Ecto neural progenitor cell (in vitro differentiated cells): ENCODE data around the gene PIK3R2.
A peak's percentile ranks its signal among the peaks of the same experiment; 100 is the strongest.

Experiments used
- DNase-seq: peaks from one replicate; pipeline ENCODE4 v3.0.0-alpha.2; 2018; ENCODE audit warnings: low spot score

The PIK3R2 gene

GRCh38 chr19:18173054-18173571, 20.1 kb downstream of the PIK3R2 start:
- no peak for DNase-seq

GRCh38 chr19:18173572-18174288, 20.8 kb downstream of the PIK3R2 start, which contains the start of gene IFI30:
Gene IFI30, plus strand, starts transcription at chr19:18173813. Its CDS starts 29 bp downstream, at chr19:18173842.
- DNase-seq = peak; percentile 75

GRCh38 chr19:18174983-18175382, 22.0 kb downstream of the PIK3R2 start:
- DNase-seq = no peak

DNA sequence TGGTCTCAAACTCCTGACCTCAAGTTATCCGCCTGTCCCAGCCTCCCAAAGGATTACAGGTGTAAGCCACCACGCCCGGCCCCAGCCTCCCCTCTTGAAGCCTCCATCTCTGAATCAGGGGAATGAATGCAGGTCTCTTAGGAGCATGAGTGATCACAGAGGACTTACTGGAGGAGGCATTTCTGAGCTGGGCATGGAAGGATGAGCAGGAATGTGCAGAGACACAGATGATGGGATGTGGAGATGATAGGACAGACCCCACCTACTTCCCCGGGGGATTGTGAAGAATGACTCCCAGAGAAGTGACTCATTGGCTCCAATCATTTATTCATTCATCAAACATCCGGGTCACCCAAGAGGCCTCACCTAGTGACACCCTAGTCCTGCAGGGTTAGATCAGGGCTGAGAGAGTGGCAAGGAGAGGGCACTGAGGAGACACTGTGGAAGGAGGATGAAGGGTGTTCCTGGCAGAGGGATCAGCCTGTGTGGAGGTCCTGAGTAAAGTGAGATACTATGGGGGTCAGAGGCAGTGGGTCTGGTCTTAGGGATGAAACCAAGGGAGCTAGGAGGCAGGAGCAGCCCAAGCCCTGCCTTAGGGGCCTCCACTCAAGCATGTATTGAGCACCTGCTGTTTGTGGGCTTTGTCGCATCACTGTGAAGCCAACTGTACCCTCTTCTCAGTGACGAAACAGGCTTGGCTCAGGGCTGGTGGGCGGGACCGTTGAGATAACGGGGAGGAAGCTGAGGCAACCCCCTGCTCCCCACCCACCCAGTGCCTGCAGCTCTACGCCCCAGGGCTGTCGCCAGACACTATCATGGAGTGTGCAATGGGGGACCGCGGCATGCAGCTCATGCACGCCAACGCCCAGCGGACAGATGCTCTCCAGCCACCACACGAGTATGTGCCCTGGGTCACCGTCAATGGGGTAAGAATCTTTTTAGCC, 23.7 kb downstream of the PIK3R2 start:
- no peak for DNase-seq

DNA sequence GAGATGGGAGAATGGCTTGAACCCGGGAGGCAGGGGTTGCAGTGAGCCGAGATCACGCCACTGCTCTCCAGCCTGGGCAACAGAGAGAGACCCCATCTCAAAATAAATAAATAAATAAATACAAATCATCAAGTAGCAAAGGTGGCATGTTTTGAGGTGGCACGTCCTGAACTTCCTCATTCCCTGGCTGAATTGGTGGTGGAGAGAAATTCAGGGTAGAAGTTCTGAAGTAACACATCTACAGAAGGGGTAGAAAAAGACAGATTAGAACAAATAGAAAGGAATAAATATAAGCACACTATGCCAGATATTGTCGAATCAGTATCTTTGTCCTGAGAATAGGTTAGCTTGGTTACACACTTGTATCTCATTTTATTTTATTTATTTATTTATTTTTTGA, 27.0 kb downstream of the PIK3R2 start:
- no peak for DNase-seq

- no peak for DNase-seq
These were observed 30.6 kb downstream of the PIK3R2 start for GRCh38 chr19:18183529-18183928.

- DNase-seq = no peak
These were observed 32.6 kb downstream of the PIK3R2 start for GRCh38 chr19:18185538-18185937.

GRCh38 chr19:18190278-18190677, 37.3 kb downstream of the PIK3R2 start:
- no peak for DNase-seq

DNA sequence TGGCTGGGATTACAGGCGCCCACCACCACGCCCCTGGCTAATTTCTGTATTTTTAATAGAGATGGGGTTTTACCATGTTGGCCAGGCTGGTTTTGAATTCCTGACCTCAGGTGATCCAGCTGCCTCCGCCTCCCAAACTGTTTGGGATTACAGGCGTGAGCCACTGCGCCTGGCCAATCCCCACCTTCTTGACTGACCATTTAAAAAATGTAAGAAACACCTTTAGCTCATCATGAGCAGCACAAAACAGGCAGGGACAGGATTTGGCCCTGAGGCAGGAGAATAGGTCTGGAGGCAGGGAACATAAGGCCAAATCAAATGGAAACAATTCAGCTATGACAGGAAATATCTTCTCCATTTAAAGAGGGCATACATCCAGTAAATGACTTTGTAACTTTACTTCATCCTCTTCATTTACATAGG, 38.7 kb downstream of the PIK3R2 start:
- no peak for DNase-seq

DNA sequence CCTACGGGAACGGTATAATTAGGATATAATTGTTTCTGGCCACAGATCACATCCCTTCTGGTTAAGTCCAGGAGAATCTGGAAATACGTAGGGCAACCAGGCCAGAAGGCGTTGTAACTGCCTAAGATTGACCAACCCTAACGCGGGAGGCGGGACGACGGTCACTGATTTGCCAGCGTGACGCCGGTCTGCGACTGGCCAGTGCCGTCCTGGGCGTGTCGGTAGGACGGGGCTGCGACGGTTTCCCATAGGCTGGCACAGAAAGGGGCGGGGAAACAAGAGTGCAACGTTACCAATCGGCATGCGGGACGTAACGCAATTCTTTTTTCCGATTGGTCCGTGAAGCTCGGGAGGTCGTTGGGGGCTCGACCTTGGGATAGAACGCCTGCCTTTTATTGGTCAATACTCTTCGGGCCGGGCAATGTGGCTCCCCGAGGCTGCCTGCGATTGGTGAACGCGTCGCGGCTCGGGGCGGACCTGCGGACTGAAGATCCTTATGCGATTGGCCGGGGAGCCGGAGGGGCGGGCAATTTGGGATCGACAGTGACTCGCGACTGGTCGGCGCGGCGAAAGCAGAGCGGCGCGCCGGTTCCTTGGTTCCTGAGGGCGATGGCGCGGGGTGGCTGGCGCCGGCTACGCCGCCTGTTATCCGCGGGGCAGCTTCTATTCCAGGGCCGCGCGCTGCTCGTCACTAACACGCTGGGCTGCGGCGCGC, 39.9 kb downstream of the PIK3R2 start, which contains the start of gene MPV17L2:
Gene MPV17L2, plus strand, starts transcription at position 546 of the 715 bp plus-strand sequence. Its CDS starts 64 bp downstream, at position 610.
- DNase-seq = peak; percentile 99

DNA sequence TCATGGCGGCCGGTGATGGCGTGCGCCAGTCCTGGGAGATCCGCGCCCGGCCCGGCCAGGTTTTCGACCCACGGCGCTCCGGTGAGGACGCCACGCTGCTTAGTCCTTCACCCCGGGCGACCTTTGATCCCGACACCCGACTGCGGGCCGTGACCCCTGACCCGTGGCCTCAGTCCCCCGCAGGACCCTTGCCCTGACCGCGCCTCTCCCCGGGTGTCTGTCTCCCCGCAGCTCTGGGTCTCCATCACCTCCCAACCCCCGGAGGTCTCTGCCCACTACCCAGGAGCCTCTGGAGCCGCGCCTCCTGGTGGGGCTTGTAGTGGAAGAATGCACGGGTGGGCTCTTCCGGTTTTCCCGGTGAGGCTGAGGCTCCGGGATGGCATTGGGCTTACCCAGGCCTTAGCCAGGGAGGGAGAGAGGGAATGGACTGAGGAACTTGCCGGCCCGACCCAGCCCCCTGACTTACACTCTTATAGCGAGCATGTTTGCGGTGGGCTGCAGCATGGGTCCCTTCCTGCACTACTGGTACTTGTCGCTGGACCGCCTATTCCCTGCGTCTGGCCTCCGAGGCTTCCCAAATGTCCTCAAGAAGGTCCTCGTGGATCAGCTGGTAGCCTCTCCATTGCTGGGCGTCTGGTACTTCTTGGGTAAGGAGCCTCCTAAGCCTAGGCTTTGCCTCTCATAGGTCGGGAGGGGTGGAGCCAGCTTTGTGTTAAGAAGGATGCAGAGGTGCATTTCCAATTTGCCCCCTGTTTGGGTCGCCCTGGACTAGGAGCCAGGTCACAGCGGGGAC, 40.6 kb downstream of the PIK3R2 start:
- DNase-seq = no peak

DNA sequence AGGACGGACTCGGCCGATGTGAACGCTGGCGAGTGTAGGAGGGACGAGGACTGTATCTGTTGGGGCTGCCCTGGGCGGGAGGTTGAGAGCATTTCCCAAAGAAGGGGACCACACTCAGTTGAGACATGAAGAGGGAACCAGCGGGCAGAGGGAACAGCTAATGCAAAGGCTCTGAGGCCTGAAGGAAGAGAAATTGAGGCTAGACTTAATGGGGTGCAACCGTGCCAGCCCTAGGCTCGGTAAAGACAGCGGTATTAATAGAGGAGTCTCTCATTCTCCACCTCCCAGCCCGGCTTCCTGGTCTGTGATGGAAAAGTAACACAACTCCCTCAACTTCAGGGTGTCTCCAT, 41.2 kb downstream of the PIK3R2 start:
- no peak for DNase-seq

- DNase-seq = peak; percentile 73
These were observed 41.7 kb downstream of the PIK3R2 start for GRCh38 chr19:18194554-18195238.

DNA sequence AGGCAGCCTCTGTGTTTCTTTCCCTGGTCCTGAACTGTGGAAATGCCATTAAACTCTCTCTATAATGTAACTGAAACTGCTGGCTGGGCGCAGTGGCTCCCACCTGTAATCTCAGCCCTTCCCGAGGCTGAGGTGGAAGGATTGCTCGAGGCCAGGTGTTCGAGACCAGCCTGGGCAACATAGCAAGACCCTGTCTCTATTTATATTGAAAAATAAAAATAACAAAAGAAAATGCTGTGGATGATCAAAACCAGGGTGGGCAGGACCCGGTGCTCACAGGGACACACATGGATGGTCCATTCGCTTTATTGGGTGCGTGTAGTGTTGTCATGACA, 43.5 kb downstream of the PIK3R2 start:
- DNase-seq = no peak

DNA sequence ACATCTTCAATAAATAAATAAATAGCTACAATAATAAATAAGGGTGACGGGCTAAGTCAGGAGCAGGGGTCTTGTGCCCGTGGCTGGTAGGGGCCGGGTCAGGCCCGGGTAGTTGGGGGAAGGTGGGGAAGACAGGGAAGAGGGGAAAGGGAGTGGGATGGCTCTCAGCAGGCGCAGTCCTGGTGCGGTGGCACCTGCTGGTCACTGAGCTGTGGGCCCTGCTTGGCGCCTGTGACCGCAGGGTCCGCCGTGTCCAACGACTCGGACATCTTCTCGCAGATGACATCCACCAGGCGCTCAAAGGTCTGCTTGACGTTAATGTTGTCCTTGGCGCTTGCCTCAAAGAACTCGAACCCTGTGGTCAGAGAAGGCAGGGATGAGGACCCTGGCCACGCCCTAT, 44.3 kb downstream of the PIK3R2 start:
- DNase-seq = no peak

DNA sequence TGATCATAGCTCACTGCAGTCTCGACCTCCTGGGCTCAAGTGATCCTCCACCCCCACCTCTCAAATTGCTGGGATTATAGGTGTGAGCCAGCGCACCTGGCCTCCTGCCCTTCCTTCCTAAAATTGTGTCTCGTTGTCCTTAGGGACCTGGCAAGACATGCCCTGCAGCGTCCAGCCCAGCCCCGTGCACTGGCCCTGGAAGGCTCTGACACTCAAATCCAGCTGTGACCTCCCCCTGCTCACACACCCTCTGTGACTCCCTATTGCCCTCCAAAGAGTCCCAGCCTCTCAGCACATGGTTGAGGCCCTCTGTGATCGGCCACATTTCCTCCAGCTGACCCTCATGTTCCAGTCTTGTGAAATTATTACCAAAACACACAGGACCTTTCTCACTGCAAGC, 45.0 kb downstream of the PIK3R2 start:
- no peak for DNase-seq

- DNase-seq = no peak
These were observed 45.4 kb downstream of the PIK3R2 start for GRCh38 chr19:18198374-18198773.

- no peak for DNase-seq
These were observed 49.4 kb downstream of the PIK3R2 start for GRCh38 chr19:18202397-18202777.

DNA sequence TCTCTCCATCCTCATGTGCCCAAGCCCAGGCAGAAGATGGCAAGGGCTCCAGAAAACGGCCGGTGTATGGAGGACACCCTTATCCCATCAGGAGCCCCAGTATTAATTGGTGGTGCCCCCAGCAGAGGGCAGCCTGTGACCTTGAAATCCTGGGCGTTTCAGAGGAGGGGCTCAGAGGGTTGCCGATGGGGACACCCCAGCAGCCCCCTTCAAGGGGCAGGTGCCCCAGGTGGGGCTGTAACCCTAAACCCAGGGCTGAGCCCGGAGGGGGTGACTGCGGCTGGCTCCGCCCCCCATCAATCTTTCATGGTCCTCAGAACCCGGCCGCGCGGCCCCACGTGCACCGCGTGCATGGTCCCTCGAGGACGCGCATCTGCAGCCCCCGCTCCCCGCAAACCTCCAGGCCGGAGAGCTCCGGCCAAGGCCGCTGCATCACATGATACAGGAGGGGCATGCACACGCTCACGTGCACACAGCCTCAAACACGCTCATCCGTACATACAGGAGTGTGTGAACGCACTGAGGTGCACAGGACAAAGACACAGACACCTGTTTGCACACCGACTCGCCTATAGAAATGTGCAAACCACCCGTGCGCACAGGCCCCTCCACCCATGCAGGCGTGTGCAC, 49.9 kb downstream of the PIK3R2 start:
- peak; percentile 56 for DNase-seq

GRCh38 chr19:18203408-18203862, 50.5 kb downstream of the PIK3R2 start:
- DNase-seq = no peak
